Measurements from ENCODE around the gene FMNL3. TPM values are rescaled to one million over a fixed set of nuclear protein-coding genes. Genes with fewer than 3 reads are reported as not detected.

The FMNL3 gene
- total RNA-seq, 1 donor from 2014 or later, result 58.4 TPM

GRCh38 chr12:49632401-49632800, 74.8 kb downstream of the FMNL3 start:
- peaks cover 15% of the 10 kb centered on the region for H4K20me1 ChIP-seq (ENCODE audit: insufficient read depth, low read length)

DNA sequence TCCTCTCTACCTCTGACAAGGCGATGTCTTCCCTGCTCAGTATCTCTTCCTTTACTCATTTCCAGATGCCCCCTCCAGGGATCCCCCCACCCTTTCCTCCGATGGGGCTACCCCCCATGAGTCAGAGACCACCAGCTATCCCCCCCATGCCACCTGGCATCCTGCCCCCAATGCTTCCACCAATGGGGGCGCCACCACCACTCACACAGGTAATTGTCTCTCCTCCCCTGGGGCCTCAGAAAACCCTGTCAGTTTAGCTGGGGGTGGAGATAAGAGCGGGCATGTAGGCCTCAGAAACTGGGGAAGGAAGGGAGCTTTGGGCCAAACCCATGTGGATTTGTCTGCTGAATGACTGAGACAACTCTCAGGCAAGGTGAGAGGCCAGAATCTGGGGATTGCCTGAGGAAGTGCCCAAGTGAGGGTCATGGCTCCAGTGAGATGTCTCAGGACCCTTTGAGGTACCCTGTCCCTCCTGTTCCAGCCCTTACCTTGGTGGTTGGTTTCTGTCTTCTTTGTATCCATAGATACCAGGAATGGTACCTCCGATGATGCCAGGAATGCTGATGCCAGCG, 75.8 kb downstream of the FMNL3 start:
- no peak for FAIRE-seq
- peaks cover 4% of the 10 kb centered on the region for H3K36me3 ChIP-seq (ENCODE audit: insufficient read depth, low read length)
- H3K27me3 Mint-ChIP-seq (ENCODE audit: low read depth, unreplicated experiment), result no peaks in the 10 kb centered on the region

More at GRCh38 chr12:49632401-49632800, 74.8 kb downstream of the FMNL3 start:
- no peak overlapping the region for H3K27ac ChIP-seq (ENCODE audit: low read depth, low read length)
- TF ChIP-seq CTCF (IDR thresholded peaks at IDR 0.05; ENCODE audit: insufficient read depth, low read depth, low read length) (no peak), EZH2 (IDR thresholded peaks at IDR 0.05; ENCODE audit: insufficient read depth, low read length) (no peak)
- H3K4me2 ChIP-seq (ENCODE audit: low read length), result no peak overlapping the region
- no peaks in the 10 kb centered on the region for H3K27me3 Mint-ChIP-seq (ENCODE audit: low read depth, unreplicated experiment)
- no peak for DNase-seq (ENCODE audit: low read depth)
- H3K9me3 Mint-ChIP-seq (ENCODE audit: unreplicated experiment), result no peaks in the 10 kb centered on the region
- peaks cover 4% of the 10 kb centered on the region for H3K36me3 ChIP-seq (ENCODE audit: insufficient read depth, low read length)
- no peak for FAIRE-seq
- H3K9ac ChIP-seq (ENCODE audit: low read length), result no peak overlapping the region
- peaks cover 8% of the 10 kb centered on the region for H3K4me1 Mint-ChIP-seq (ENCODE audit: low read depth, unreplicated experiment)
- H3K36me3 Mint-ChIP-seq (ENCODE audit: low read depth, unreplicated experiment), result peaks cover 14% of the 10 kb centered on the region
- no peak overlapping the region for H3K27ac Mint-ChIP-seq (ENCODE audit: unreplicated experiment)
- no peak overlapping the region for H3K4me3 ChIP-seq (ENCODE audit: insufficient read depth, low read depth, low read length)
- no peaks in the 10 kb centered on the region for H3K79me2 ChIP-seq (ENCODE audit: insufficient read depth, low read length)
- H3K27me3 ChIP-seq (ENCODE audit: insufficient read depth, low read length), result no peaks in the 10 kb centered on the region
- H3K4me1 ChIP-seq (ENCODE audit: insufficient read depth, low read length), result peaks cover 12% of the 10 kb centered on the region
- no peak overlapping the region for H2AFZ ChIP-seq (ENCODE audit: low read depth, low read length)
- H3K4me3 Mint-ChIP-seq (ENCODE audit: unreplicated experiment), result no peak overlapping the region
- H3K9me3 ChIP-seq (ENCODE audit: insufficient read depth, low read depth, low read length), result no peaks in the 10 kb centered on the region

More for the DNA sequence above, 75.8 kb downstream of the FMNL3 start:
- Histone ChIP-seq H2AFZ (ENCODE audit: low read depth, low read length) (no peak overlapping the region), H4K20me1 (ENCODE audit: insufficient read depth, low read length) (peaks cover 11% of the 10 kb centered on the region), H3K27me3 (ENCODE audit: insufficient read depth, low read length) (no peaks in the 10 kb centered on the region), H3K4me3 (ENCODE audit: insufficient read depth, low read depth, low read length) (no peak overlapping the region), H3K79me2 (ENCODE audit: insufficient read depth, low read length) (no peaks in the 10 kb centered on the region), H3K9ac (ENCODE audit: low read length) (no peak overlapping the region), H3K4me2 (ENCODE audit: low read length) (no peak overlapping the region), H3K27ac (ENCODE audit: low read depth, low read length) (no peak overlapping the region), H3K4me1 (ENCODE audit: insufficient read depth, low read length) (peaks cover 10% of the 10 kb centered on the region), H3K9me3 (ENCODE audit: insufficient read depth, low read depth, low read length) (no peaks in the 10 kb centered on the region)
- Mint-ChIP-seq H3K36me3 (ENCODE audit: low read depth, unreplicated experiment) (peaks cover 14% of the 10 kb centered on the region), H3K9me3 (ENCODE audit: unreplicated experiment) (no peaks in the 10 kb centered on the region), H3K4me3 (ENCODE audit: unreplicated experiment) (no peak overlapping the region), H3K27ac (ENCODE audit: unreplicated experiment) (no peak overlapping the region), H3K4me1 (ENCODE audit: low read depth, unreplicated experiment) (no peaks in the 10 kb centered on the region)
- no peak for TF ChIP-seq CTCF (IDR thresholded peaks at IDR 0.05; ENCODE audit: insufficient read depth, low read depth, low read length)
- TF ChIP-seq EZH2 (IDR thresholded peaks at IDR 0.05; ENCODE audit: insufficient read depth, low read length), result no peak
- DNase-seq (ENCODE audit: low read depth), result no peak

Data from astrocyte (in vitro differentiated cells and primary cell).